Endodermal cell (in vitro differentiated cells): ENCODE results near the gene SCLY. TPM values are rescaled to one million over a fixed set of nuclear protein-coding genes. Genes with fewer than 3 reads are reported as not detected.

Experiments used
- DNase-seq: peaks from one replicate; pipeline ENCODE4 v3.0.0-alpha.2; 2017
- H3K27ac ChIP-seq: 2 replicates; pipeline ENCODE4 v1.5.1; 2013; ENCODE audit warnings: mild to moderate bottlenecking, low read depth, low read length, moderate library complexity
- H3K27me3 ChIP-seq: 2 replicates; pipeline ENCODE4 v1.6.1; 2013; ENCODE audit warnings: mild to moderate bottlenecking, low read length, moderate library complexity; ENCODE audit not compliant: insufficient read depth, control insufficient read depth, poor library complexity, severe bottlenecking
- H3K36me3 ChIP-seq: 2 replicates; pipeline ENCODE4 v1.7.0; 2013; ENCODE audit warnings: mild to moderate bottlenecking, low read length, moderate library complexity; ENCODE audit not compliant: control insufficient read depth, insufficient read depth
- H3K4me1 ChIP-seq: one replicate; pipeline ENCODE4 v1.7.0; 2013; ENCODE audit warnings: low read length; ENCODE audit not compliant: control insufficient read depth, insufficient read depth
- H3K4me3 ChIP-seq: 2 replicates; pipeline ENCODE4 v1.5.1; 2013; ENCODE audit warnings: mild to moderate bottlenecking, low read length, moderate library complexity
- H3K9ac ChIP-seq: 2 replicates; pipeline ENCODE4 v1.6.1; 2013; ENCODE audit warnings: mild to moderate bottlenecking, low read length, moderate library complexity; ENCODE audit not compliant: poor library complexity, severe bottlenecking; ENCODE audit errors: extremely low read depth
- H3K9me3 ChIP-seq: 2 replicates; pipeline ENCODE4 v1.6.1; 2013; ENCODE audit warnings: mild to moderate bottlenecking, low read length, moderate library complexity; ENCODE audit not compliant: control insufficient read depth
- H3K27ac Mint-ChIP-seq: 2 replicates; pipeline ENCODE4 v1.8.0; 2020; ENCODE audit warnings: mixed read lengths
- H3K27me3 Mint-ChIP-seq: 2 replicates; pipeline ENCODE4 v1.8.0; 2021; ENCODE audit warnings: mild to moderate bottlenecking, mixed read lengths; ENCODE audit not compliant: insufficient read depth
- H3K36me3 Mint-ChIP-seq: 2 replicates; pipeline ENCODE4 v1.8.0; 2020; ENCODE audit warnings: low read depth, mixed read lengths
- H3K4me1 Mint-ChIP-seq: 2 replicates; pipeline ENCODE4 v1.8.0; 2020; ENCODE audit warnings: mixed read lengths
- H3K4me3 Mint-ChIP-seq: 2 replicates; pipeline ENCODE4 v1.8.0; 2020; ENCODE audit warnings: mild to moderate bottlenecking, moderate library complexity, mixed read lengths
- H3K9me3 Mint-ChIP-seq: 2 replicates; pipeline ENCODE4 v1.8.0; 2020; ENCODE audit warnings: mild to moderate bottlenecking, mixed read lengths
- CTCF ChIP-seq: fragments of 200-600 bp; sonication (generic); conservative IDR thresholded peaks from 2 replicates; pipeline ENCODE4 v1.5.0; 2021; ENCODE audit warnings: antibody characterized with exemption, mild to moderate bottlenecking
- WGBS, 2 experiments: methylation state at CpG; one replicate each; pipeline versions ENCODE4 v1.1.5 to v1.1.7; 2013; ENCODE audit warnings: missing lambda C conversion rate in 2 of 2, mixed read lengths in 1 of 2; ENCODE audit not compliant: insufficient coverage in 1 of 2, insufficient read length in 1 of 2; 5-methylcytosine and 5-hydroxymethylcytosine counted together
- total RNA-seq, 2 donors: library from RNA; stranded (reverse); fragmentation: NEBNext Ultra II Directional in 1 of 2; extraction: Animal tissue kit (Norgen Biotek cat#: 25700) in 1 of 2; gene quantifications; 2 replicates in 1 of 2; 3 replicates in 1 of 2; pipeline ENCODE4 v1.2.1, GENCODE V29; 2021

SCLY gene
- total RNA-seq, 2 donors from 2014 or later, result 39.0 to 45.0 TPM

GRCh38 chr2:238120463-238121298 lies 59.9 kb downstream of the SCLY start:
- WGBS, 2 experiments, result 56 to 72% methylated on average over 9 to 30 of the region's 30 CpGs
- no peak overlapping the region for H3K9ac ChIP-seq

GRCh38 chr2:238121511-238122286 lies 60.9 kb downstream of the SCLY start:
- WGBS, 2 experiments, result 91 to 97% methylated on average over 17 to 27 of the region's 27 CpGs
- no peaks in the 10 kb centered on the region for H3K4me1 ChIP-seq

More at GRCh38 chr2:238120463-238121298, 59.9 kb downstream of the SCLY start:
- H3K4me1 ChIP-seq, result no peaks in the 10 kb centered on the region
- H3K4me3 ChIP-seq, result no peak overlapping the region
- no peaks in the 10 kb centered on the region for H3K36me3 ChIP-seq
- peak overlapping the region; percentile 44 for H3K27ac ChIP-seq
- peaks cover 8% of the 10 kb centered on the region for H3K27me3 Mint-ChIP-seq
- no peaks in the 10 kb centered on the region for H3K9me3 Mint-ChIP-seq
- no peaks in the 10 kb centered on the region for H3K4me1 Mint-ChIP-seq
- no peaks in the 10 kb centered on the region for H3K36me3 Mint-ChIP-seq
- H3K27ac Mint-ChIP-seq, result no peak overlapping the region
- H3K9me3 ChIP-seq, result no peaks in the 10 kb centered on the region
- TF ChIP-seq CTCF, result peak; percentile 55
- peak; percentile 85 for DNase-seq
- no peak overlapping the region for H3K4me3 Mint-ChIP-seq
- H3K27me3 ChIP-seq, result peaks cover 6% of the 10 kb centered on the region

More at GRCh38 chr2:238121511-238122286, 60.9 kb downstream of the SCLY start:
- Histone ChIP-seq H3K9me3 (no peaks in the 10 kb centered on the region), H3K27me3 (peaks cover 6% of the 10 kb centered on the region), H3K9ac (no peak overlapping the region), H3K36me3 (no peaks in the 10 kb centered on the region), H3K4me3 (no peak overlapping the region), H3K27ac (no peak overlapping the region)
- no peak for TF ChIP-seq CTCF
- Mint-ChIP-seq H3K4me1 (no peaks in the 10 kb centered on the region), H3K27ac (no peak overlapping the region), H3K36me3 (no peaks in the 10 kb centered on the region), H3K27me3 (peaks cover 8% of the 10 kb centered on the region), H3K9me3 (no peaks in the 10 kb centered on the region), H3K4me3 (no peak overlapping the region)
- peak; percentile 39 for DNase-seq
